ENCODE measurements around the gene TBC1D3I.
A peak's percentile ranks its signal among the peaks of the same experiment; 100 is the strongest.
"Not testable (repeated sequence)": the region's sequence is repeated elsewhere in the genome, so short reads cannot be mapped to it uniquely, and the experiment has no call there.

TBC1D3I gene

DNA sequence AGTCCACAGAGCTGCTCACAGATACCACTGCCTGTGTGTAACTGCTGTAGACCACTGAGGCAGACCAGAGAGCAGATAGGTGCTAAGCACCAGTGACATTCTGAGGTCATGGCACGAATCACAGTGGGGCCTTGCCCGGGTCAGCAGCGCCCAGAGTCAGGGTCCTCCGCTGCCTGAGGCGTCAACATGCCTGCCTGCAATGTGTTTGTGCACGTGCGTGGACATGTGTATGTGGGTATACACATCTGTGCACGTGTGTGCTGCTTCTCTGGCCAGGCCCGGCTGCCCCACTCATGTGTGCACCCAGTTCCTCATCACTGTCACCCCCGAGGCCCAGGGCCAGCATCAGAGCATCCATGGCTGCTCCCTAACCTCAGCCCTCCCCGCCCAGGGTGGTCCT, at the start of gene TBC1D3I:
TSS of gene TBC1D3I (minus strand) at position 101 of the 400 bp plus-strand sequence. CDS start 1,585 bp downstream, outside the sequence.
- not testable (repeated sequence) for DNase-seq

DNA sequence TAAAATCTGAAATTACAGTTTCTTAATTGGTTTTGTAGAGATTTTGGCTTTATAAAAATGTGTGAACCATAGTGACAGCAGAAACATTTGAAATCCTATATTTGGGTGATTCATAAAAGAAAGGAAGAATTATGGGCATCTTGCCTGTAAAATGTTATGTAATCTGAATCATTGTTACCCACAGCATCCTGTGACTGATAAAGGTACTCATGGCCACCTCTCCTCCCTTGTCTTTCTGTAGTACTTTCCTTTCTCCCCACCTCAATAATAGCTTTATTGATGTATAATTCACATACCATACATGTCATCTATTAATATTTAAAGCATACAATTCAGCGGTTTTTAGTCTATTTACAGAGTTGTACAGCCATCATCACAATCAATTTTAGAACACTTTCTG, 30.8 kb upstream of the TBC1D3I start:
- DNase-seq, result not testable (repeated sequence)

DNA sequence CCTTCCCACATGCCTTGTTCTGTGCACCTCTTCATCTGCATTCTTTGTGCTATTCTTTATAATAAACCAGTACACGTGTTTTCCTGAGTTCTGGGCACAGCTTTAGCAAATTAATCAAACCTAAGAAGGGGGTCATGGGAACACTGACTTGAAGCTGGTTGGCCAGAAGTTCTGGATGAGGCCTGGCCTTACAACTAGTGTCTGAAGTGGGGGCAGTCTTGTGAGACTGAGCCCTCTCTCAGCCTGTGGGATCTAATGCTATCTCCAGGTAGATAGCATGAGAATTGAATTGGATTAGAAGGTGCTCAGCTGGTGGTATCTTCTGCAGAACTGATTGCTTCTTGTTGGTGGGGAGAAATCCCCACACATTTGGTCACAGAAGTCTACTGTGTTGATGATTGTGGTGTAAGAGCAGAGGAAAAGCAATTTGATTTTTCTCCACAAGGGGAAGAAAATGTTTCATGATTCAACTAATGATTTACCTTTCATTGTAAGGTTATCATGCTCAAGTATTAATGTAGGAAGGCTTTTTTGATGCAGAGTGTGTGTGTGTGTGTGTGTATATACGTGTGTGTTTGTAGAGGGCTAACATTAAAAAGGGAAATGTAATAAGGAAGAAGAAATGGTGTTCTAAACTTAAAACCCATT, 25.7 kb upstream of the TBC1D3I start:
- not testable (repeated sequence) for DNase-seq

DNA sequence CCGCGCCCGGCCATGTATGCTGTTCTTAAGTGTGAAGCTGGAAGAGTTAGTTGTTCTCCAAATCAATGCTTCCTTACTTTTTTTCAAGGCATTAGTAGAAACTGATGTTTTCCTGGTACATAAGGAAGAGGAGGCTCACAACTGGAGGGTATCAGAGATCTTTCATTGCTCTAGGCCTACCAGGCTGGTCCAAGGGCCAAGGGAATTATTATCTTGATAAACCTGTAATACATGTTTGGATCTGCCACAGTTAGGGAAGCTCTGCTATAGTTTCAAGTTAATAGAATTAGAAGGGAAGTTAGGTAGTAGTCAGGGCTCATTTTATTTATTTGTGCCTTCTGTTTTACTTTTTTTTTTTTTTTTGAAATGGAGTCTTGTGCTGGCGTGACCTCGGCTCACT, 19.8 kb upstream of the TBC1D3I start:
- not testable (repeated sequence) for DNase-seq

DNA sequence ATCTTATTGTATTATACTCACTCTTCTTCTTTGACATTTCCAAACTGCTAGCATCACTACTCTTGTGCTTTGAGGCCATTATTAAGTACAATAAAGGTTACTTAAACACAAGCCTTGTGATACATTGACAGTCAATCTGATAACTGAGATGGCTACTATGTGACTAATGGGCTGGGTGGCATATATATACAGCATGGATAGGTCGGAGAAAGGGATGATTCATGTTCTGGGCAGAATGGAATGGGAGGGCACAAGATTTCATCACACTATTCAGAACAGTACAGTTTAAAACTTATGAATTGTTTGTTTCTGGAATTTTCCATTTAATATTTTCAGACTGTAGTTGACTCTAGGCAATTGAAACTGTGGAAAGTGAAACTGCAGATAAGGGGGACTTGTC, 18.9 kb upstream of the TBC1D3I start:
- not testable (repeated sequence) for DNase-seq

DNA sequence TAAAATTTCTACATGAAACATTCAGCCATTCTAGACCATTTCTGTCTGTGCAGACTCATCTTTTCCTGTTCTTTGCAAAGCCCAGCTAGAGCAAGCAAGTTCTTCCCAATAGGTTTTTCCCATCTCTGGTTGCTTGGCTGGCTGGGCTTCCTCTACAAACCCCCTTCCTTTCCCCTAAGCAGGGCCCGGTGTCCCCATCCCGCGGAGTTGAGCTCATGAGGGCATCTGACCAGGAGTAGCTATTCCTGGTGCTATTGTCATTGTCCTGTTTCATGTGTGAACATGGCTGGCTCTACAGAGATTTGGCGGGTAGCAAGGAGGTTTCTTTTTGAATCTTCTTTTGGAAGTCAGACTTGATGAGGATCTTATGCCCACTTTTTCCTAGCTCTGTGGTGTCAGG, 22.3 kb downstream of the TBC1D3I start:
- DNase-seq, result not testable (repeated sequence)

DNA sequence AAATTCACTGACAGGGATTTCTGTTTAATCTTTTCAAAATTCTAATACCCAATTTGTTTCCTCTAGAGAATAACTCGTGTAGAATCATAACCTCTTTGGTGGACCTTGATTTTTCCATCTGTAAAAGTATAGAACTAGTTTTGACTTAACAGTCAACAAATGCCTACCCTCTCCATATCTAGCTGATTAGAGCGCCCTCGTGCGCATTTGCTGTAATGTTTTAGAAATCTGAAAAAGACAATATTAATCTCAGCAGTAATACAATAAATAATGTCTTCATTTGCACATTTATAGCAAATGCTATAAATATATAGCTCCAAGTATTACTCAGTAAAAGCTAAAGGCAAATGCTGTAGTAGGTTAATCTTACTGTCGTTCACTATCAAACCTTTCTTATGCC, 34.7 kb downstream of the TBC1D3I start:
- peak in 1 of 2 experiments; percentile 37 for DNase-seq

DNA sequence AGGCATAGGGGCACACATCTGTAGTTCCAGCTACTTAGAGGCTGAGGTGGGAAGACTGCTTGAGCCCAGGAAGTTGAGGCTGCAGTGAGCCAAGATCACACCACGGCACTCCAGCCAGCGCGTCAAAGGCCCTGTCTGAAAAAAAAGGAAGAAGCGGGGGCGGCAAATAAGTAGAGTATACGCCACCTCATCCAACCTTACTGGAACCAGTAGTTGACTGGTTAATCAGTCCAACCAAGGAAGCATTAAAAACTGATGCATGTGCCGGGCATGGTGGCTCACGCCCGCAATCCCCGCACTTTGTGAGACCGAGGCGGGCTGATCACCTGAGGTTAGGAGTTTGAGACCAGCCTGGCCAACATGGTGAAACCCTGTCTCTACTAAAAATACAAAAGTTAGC, 41.4 kb downstream of the TBC1D3I start:
- not testable (repeated sequence) for DNase-seq

DNA sequence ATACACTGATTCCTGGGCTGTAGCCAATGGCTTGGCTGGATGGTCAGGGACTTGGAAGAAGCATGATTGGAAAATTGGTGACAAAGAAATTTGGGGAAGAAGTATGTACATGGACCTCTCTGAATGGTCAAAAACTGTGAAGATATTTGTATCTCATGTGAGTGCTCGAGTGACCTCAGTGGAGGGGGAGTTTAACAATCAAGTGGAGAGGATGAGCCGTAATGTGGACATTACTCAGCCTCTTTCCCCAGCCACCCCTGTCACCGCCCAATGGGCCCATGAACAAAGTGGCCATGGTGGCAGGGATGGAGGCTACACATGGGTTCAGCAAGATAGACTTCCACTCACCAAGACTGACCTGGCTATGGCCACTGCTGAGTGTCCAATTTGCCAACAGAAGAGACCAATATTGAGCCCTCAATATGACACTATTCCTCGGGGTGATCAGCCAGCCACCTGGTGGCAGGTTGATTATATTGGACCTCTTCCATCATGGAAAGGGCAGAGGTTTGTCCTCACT, 42.7 kb downstream of the TBC1D3I start:
- DNase-seq, result not testable (repeated sequence)

DNA sequence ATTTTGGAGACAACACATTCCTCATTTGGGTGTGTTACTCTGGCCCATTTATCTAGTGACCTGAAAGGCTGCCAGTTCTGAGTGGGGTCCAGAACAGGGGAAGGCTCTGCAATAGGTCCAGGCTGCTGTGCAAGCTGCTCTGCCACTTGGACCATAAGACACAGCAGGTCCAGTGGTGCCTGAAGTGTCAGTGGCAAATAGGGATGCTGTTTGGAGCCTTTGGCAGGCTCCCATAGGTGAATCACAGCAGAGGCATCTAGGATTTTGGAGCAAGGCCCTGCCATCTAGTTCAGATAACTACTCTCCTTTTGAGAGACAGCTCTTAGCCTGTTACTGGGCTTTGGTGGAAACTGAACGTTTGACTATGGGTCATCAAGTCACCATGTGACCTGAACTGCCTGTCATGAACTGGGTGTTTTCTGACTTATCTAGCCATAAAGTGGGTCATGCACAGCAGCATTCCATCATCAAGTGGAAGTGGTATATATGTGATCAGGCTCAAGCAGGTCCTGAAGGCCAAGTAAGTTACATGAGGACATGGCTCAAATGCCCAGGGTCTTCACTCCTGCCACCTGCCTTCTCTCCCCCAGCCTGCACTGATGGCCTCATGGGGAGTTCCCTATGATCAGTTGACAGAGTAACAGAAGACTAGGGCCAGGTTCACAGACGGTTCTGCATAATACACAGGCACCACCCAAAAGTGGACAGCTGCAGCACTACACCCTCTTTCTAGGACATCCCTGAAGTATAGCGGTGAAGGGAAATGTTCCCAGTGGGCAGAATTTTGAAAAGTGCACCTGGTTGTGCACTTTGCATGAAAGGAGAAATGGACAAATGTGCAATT, 43.4 kb downstream of the TBC1D3I start:
- DNase-seq, result not testable (repeated sequence)

DNA sequence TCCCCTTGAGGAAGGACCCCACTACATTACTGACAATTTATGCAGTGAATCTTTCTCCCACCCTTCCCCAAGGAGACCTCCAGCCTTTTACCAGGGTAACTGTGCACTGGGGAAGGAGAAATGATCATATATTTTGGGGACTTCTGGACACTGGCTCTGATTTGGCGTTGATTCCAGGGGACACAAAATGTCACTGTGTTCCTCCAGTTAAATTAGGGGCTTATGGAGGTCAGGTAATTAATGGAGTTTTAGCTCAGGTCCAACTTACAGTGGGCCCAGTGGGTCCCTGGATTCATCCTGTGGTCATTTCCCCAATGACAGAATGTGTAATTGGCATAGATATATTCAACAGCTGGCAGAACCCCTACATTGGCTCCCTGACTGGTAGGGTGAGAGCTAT, 44.8 kb downstream of the TBC1D3I start:
- not testable (repeated sequence) for DNase-seq

DNA sequence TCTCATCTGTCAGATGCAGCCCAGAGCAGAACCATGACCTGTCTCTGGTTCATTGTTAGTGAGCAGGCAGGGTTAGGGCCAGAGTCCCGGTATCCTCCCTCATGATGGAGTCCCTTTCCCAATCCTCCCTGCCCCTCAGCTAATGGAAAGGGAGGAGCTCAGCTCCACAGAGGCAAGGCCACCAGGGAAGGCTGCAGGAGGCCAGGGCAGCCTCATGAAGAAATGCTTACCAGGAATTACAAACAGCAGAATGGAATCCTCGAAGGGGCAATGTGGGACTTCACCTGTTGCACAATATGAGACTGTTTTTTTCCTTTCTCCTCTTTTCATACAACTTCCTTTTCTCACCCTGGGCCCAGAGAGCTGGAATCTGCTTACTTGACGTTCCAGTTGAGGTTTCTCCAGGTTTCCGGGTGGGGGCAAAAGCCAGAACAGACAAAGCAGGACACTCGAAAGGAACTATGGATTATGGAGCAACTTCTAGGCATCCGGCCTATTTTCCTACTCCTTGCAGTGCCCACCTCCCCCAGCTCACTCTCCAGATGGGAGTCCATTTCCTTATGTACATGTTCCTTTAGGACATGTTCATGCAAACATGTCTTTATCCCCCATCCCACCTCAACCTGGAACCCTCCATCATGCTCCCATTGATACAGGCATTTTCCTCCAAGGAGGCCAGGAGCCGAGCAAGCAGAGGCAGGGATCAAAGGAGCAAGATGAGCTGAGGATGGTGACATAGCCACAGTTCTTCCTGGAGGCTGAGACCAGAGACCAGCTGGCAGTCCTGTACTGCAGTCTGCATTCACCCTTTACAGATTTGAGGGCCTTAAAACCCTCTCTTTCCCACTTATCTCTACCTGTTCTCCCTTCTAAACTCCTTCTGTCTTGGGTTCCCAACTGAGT, 48.7 kb downstream of the TBC1D3I start:
- not testable (repeated sequence) for DNase-seq

DNA sequence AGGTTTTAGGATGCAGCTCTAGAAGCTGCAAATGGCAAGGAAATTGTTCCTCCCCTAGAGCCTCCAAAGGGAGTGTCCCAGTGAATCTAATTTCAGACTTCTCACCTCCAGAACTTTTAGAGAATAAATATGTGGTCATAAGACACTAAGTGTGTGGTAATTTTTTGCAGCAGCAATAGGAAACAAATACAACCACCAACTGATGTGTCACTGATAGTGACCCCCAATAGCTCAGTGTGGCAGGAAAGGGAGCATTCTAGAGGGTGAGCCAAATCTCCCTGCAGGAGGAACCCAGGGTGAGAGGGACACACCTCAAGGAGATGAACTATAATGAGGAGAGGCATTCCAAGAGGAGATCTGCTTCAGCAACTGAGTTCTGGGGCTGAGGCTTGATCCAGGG, 49.5 kb downstream of the TBC1D3I start:
- DNase-seq, result no peak

DNA sequence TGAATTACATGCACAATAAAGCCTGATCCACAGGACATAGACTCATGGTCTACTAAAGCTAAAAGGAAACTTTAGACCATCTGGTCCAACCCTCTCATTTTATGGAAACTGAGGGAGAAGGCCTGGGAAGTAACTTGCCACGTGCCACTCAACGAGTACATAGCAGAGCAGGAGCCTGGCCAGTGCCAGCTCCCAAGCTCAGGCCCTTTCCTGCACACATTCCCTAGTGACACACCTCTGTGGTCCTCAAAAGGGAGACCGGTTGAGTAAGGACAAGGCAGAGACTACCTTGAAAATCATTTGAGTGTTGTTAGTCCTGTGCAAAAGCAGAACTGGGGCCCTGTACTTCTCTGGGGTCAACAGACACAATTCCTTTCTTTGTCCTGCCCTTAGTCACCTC, 50.7 kb downstream of the TBC1D3I start:
- DNase-seq, result no peak

DNA sequence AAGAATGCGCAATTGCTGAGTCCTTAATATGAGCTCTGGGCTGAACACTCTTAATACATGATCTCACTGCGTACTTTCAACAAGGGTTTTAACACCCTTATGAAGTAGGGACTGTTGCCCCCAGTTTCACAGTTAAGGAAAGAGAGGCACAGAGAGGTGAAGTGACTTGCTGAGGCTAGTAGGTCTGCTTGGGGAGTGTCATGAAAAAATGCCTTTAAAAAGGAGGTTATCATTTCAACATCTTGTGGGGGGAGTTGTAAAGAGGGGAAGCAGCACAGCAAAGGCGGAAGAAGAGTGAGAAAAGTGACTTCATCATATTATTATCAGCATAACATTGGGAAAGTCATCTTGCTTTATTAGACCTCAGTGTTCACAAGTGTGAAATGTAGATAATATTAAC, 51.4 kb downstream of the TBC1D3I start:
- no peak for DNase-seq

DNA sequence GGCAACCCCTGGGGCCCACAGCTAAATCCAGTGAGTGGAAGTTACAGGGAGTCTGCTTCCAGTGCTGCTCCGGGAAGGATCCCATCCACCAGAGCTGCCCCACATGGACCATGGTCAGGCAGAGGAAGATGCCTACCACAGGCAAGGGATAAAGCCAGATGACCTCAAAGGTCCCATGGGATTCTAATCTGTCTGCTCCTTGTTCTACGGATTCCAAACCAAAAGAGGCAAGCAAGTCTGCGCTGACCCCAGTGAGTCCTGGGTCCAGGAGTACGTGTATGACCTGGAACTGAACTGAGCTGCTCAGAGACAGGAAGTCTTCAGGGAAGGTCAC, 52.1 kb downstream of the TBC1D3I start:
- no peak for DNase-seq

DNA sequence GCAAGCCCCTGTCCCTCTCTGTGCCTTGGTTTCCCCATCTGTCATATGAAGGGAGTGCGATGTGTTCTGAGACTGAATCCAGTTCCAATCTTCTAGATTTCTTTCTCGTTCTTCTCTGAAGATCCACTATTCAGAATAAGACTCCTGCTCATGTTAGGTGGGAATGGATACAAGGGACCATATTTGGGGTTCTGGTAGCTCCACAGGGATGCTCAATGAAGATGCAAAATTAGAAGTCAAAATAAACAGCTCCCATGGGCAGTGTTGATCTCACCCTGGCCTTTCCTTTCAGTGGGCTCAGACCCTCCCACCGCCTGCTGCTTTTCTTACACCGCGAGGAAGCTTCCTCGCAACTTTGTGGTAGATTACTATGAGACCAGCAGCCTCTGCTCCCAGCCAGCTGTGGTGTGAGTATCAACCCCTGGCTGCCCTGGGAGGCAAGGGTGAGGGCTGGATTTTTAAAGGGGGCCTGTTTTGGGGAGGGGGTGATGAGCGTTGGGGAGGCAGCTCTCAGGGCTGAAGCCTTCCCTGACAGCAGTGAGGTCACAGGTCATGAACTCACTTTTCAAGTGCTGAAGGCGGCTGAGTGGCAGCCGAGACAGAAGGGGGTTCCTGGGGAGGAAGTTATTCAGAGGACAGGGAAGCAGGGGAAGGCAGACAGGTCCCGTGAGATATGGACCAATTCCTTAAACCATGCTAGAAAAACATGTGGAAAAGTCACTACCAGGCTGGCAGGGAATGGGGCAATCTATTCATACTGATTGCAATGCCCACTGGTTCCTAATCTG, 52.7 kb downstream of the TBC1D3I start:
- DNase-seq, result not testable (repeated sequence)

DNA sequence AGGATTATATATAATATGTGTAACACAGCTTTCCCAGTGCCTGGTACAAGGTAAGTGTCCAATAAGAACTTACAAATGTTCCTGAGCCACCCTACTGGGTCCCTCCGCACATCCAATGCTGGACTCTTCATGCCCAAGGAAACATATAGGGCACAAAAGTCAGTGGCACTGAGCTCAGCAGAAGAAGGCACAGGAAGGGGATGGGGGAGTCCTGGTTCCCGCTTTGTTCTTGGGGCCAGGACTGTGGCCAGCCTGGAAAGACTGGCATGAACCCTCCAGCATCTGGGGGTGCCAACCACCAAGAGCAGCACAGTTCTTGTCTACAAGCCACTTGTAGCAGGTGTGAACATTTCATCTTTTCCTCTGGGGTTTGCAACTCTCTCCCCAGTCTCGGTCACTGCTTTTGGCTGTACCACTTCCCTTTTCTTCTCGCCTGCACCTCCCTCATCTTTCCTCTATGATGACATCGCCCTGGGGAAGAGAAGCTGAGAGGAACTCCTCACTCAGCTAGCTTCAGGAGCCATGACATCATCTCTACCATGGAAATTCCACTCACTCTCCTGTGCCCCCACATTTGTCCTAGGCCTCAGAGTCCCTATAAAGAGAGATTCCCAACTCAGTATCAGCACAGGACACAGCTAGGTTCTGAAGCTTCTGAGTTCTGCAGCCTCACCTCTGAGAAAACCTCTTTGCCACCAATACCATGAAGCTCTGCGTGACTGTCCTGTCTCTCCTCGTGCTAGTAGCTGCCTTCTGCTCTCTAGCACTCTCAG, 53.7 kb downstream of the TBC1D3I start, which contains the start of gene CCL4L2:
TSS of gene CCL4L2 (plus strand) at position 625 of the 773 bp plus-strand sequence.
- DNase-seq, result not testable (repeated sequence)

DNA sequence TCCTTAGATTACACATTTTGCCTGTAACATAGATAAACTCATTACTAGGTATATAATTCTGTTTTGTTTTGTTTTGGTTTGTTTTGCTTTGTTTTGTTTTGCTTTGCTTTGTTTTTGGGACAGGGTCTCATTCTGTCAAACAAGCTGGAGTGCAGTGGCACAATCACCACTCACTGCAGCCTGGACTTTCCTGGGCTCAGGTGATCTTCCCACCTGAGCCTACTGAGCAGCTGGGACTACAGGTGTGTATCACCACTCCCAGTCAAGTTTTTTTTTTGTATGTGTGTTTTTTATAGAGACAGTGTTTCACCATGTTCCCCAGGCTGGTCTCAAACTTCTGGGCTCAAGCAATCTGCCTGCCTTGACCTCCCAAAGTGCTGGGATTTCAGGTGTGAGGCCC, 54.8 kb downstream of the TBC1D3I start:
- DNase-seq, result no peak

DNA sequence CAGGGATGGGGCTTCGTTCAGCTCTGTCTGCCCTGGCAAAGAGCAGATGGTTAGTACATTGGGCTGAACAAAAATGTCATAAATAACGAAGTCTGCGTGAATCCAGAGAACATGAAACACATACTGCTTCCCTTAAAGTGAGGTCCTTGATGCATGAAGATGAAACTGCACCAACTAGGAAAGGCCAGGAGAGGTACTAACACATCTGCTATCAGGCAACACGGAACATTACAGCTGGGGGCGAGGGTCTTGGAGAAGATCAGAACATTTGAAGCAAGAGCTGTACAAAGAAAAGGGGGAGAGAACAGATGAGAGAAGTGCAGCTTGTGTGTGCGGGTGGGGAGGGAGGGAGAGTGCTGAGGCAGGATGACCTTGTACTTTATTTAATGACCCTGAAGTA, 57.0 kb downstream of the TBC1D3I start:
- DNase-seq, result not testable (repeated sequence)

DNA sequence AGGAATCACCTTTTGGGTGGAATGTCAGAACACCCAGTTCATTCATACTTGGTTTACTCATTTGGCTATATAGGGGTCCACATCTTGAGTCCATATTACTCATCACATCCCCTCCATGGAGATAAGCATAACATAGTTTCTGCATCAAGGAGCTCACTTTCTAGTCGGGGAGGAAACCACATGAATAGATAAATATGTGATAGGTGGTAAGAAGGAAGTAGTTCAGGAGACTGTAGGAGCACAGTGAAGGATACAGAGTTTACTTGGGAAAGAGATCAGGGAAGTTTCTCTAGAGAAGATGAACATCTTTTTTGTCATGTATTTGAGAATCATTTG, 57.9 kb downstream of the TBC1D3I start:
- not testable (repeated sequence) for DNase-seq

Measured in activated T-cell treated with anti-CD3 and anti-CD28 coated beads, Interleukin-2, amount 50 U/mL, for 48 hours (primary cell).